Activated naive CD8-positive, alpha-beta T cell treated with anti-CD3 and anti-CD28 coated beads for 36 hours (primary cell): Measurements from ENCODE around the gene SLC35E2B. TPM values are rescaled to one million over a fixed set of nuclear protein-coding genes. Genes with fewer than 3 reads are reported as not detected.
"Not testable (repeated sequence)": the region's sequence is repeated elsewhere in the genome, so short reads cannot be mapped to it uniquely, and the experiment has no call there.

Experiments used
- DNase-seq: peaks from one replicate; pipeline ENCODE4 v3.0.0; 2021
- H3K27ac Mint-ChIP-seq: one replicate; pipeline ENCODE4 v1.8.0; 2022; ENCODE audit warnings: mild to moderate bottlenecking, moderate library complexity, mixed read lengths
- H3K27me3 Mint-ChIP-seq: one replicate; pipeline ENCODE4 v1.8.0; 2022; ENCODE audit warnings: mild to moderate bottlenecking, mixed read lengths
- H3K36me3 Mint-ChIP-seq: one replicate; pipeline ENCODE4 v1.8.0; 2021; ENCODE audit warnings: mild to moderate bottlenecking, mixed read lengths
- H3K4me1 Mint-ChIP-seq: one replicate; pipeline ENCODE4 v1.8.0; 2021; ENCODE audit warnings: mixed read lengths
- H3K4me3 Mint-ChIP-seq: one replicate; pipeline ENCODE4 v1.8.0; 2022; ENCODE audit warnings: mild to moderate bottlenecking, moderate library complexity, mixed read lengths
- H3K9me3 Mint-ChIP-seq: one replicate; pipeline ENCODE4 v1.8.0; 2022; ENCODE audit warnings: mixed read lengths
- total RNA-seq, 2 experiments: library from RNA; stranded (reverse); gene quantifications; one replicate each; pipeline ENCODE4 v1.2.3, GENCODE V29; 2021

Gene SLC35E2B
- 10 to 100 TPM; 19.3 to 20.1 TPM for total RNA-seq

GRCh38 chr1:1692714-1693647, at the start of gene SLC35E2B:
SLC35E2B (minus strand) TSS chr1:1692795; CDS start chr1:1676699, 16,096 bp downstream.
- Mint-ChIP-seq H3K27ac (peak within 1 kb of the TSS; percentile 85), H3K4me3 (peak within 1 kb of the TSS; percentile 72)
- not testable (repeated sequence) for H3K36me3 Mint-ChIP-seq, H3K27me3 Mint-ChIP-seq, H3K4me1 Mint-ChIP-seq, H3K9me3 Mint-ChIP-seq
- DNase-seq = peak; percentile 93

GRCh38 chr1:1741013-1741412, 48.4 kb upstream of the SLC35E2B start:
- DNase-seq, H3K9me3 Mint-ChIP-seq, H3K4me3 Mint-ChIP-seq, H3K36me3 Mint-ChIP-seq, H3K27me3 Mint-ChIP-seq, H3K27ac Mint-ChIP-seq, H3K4me1 Mint-ChIP-seq: not testable (repeated sequence)

- not testable (repeated sequence) for H3K27me3 Mint-ChIP-seq, H3K27ac Mint-ChIP-seq, H3K36me3 Mint-ChIP-seq, H3K4me1 Mint-ChIP-seq, H3K9me3 Mint-ChIP-seq, DNase-seq, H3K4me3 Mint-ChIP-seq
Observed at GRCh38 chr1:1738799-1739337, 46.3 kb upstream of the SLC35E2B start.

GRCh38 chr1:1737675-1738590, 45.3 kb upstream of the SLC35E2B start:
- not testable (repeated sequence) for H3K4me1 Mint-ChIP-seq, DNase-seq, H3K27me3 Mint-ChIP-seq, H3K27ac Mint-ChIP-seq, H3K9me3 Mint-ChIP-seq, H3K36me3 Mint-ChIP-seq, H3K4me3 Mint-ChIP-seq

- no peaks in the 10 kb centered on the region for H3K9me3 Mint-ChIP-seq
- DNase-seq = no peak
- H3K4me3 Mint-ChIP-seq = no peak overlapping the region
- peaks cover 4% of the 10 kb centered on the region for H3K4me1 Mint-ChIP-seq
- H3K27ac Mint-ChIP-seq = no peak overlapping the region
- no peaks in the 10 kb centered on the region for H3K27me3 Mint-ChIP-seq
- peaks cover 6% of the 10 kb centered on the region for H3K36me3 Mint-ChIP-seq
Observed at GRCh38 chr1:1732381-1732780, 39.8 kb upstream of the SLC35E2B start.

GRCh38 chr1:1730870-1731269, 38.3 kb upstream of the SLC35E2B start:
- Mint-ChIP-seq H3K4me1 (peaks cover 4% of the 10 kb centered on the region), H3K27ac (no peak overlapping the region), H3K4me3 (no peak overlapping the region), H3K36me3 (peaks cover 6% of the 10 kb centered on the region), H3K9me3 (no peaks in the 10 kb centered on the region), H3K27me3 (no peaks in the 10 kb centered on the region)
- DNase-seq = no peak

- H3K27ac Mint-ChIP-seq, H3K27me3 Mint-ChIP-seq, DNase-seq: not testable (repeated sequence)
Observed at GRCh38 chr1:1730230-1730629, 37.6 kb upstream of the SLC35E2B start.

GRCh38 chr1:1729116-1729816, 36.7 kb upstream of the SLC35E2B start:
- H3K4me1 Mint-ChIP-seq, H3K9me3 Mint-ChIP-seq, H3K36me3 Mint-ChIP-seq, DNase-seq, H3K27me3 Mint-ChIP-seq, H3K4me3 Mint-ChIP-seq, H3K27ac Mint-ChIP-seq: not testable (repeated sequence)

More at GRCh38 chr1:1730230-1730629, 37.6 kb upstream of the SLC35E2B start:
- not testable (repeated sequence) for H3K4me3 Mint-ChIP-seq, H3K9me3 Mint-ChIP-seq, H3K4me1 Mint-ChIP-seq, H3K36me3 Mint-ChIP-seq

GRCh38 chr1:1728308-1729005, 35.9 kb upstream of the SLC35E2B start:
- peak overlapping the region; percentile 23 for H3K27ac Mint-ChIP-seq
- H3K9me3 Mint-ChIP-seq, H3K36me3 Mint-ChIP-seq, H3K4me1 Mint-ChIP-seq, H3K27me3 Mint-ChIP-seq, H3K4me3 Mint-ChIP-seq, DNase-seq: not testable (repeated sequence)

- not testable (repeated sequence) for H3K36me3 Mint-ChIP-seq
Observed at GRCh38 chr1:1727131-1727651, 34.6 kb upstream of the SLC35E2B start.

GRCh38 chr1:1726088-1726487, 33.5 kb upstream of the SLC35E2B start:
- not testable (repeated sequence) for DNase-seq, H3K27me3 Mint-ChIP-seq, H3K4me1 Mint-ChIP-seq, H3K9me3 Mint-ChIP-seq
- H3K27ac Mint-ChIP-seq = peak overlapping the region; percentile 60
- peak overlapping the region; percentile 18 for H3K4me3 Mint-ChIP-seq
- H3K36me3 Mint-ChIP-seq = peaks cover 10% of the 10 kb centered on the region

More at GRCh38 chr1:1727131-1727651, 34.6 kb upstream of the SLC35E2B start:
- H3K9me3 Mint-ChIP-seq, DNase-seq, H3K4me1 Mint-ChIP-seq, H3K27me3 Mint-ChIP-seq: not testable (repeated sequence)
- peak overlapping the region; percentile 20 for H3K27ac Mint-ChIP-seq
- H3K4me3 Mint-ChIP-seq = peak overlapping the region; percentile 7

- Mint-ChIP-seq H3K4me3 (peak within 1 kb of the TSS; percentile 92), H3K27ac (peak within 1 kb of the TSS; percentile 94)
- H3K4me1 Mint-ChIP-seq, H3K9me3 Mint-ChIP-seq, H3K36me3 Mint-ChIP-seq, H3K27me3 Mint-ChIP-seq: not testable (repeated sequence)
- peak; percentile 98 for DNase-seq
Observed at GRCh38 chr1:1724035-1724864, 31.7 kb upstream of the SLC35E2B start, which contains the start of gene CDK11A. CDK11A (minus strand) TSS chr1:1724357; CDS start chr1:1722818, 1,539 bp downstream.

- DNase-seq = no peak
- no peaks in the 10 kb centered on the region for H3K27me3 Mint-ChIP-seq
- H3K27ac Mint-ChIP-seq = no peak overlapping the region
- H3K36me3 Mint-ChIP-seq = peaks cover 16% of the 10 kb centered on the region
- H3K4me3 Mint-ChIP-seq = no peak overlapping the region
- H3K4me1 Mint-ChIP-seq = peaks cover 5% of the 10 kb centered on the region
- H3K9me3 Mint-ChIP-seq = no peaks in the 10 kb centered on the region
Observed at GRCh38 chr1:1721201-1721600, 28.6 kb upstream of the SLC35E2B start.
